Osteoblast (primary cell): Measurements from ENCODE around the gene LRMDA. TPM values are rescaled to one million over a fixed set of nuclear protein-coding genes. Genes with fewer than 3 reads are reported as not detected.

Source experiments
- DNase-seq: peaks from one replicate; pipeline ENCODE4 v3.0.0; 2011; ENCODE audit warnings: low spot score, mixed read lengths; ENCODE audit not compliant: insufficient read length; ENCODE audit errors: missing footprints
- H2AFZ ChIP-seq: 2 replicates; pipeline ENCODE4 v1.6.0; 2011; ENCODE audit warnings: mild to moderate bottlenecking, low read length
- H3K27ac ChIP-seq: 2 replicates; pipeline ENCODE4 v1.5.1; 2011; ENCODE audit warnings: mild to moderate bottlenecking, low read depth, low read length, moderate library complexity
- H3K27me3 ChIP-seq: 2 replicates; pipeline ENCODE4 v1.6.0; 2012; ENCODE audit warnings: mild to moderate bottlenecking, control low read depth, inconsistent platforms, low read length, moderate library complexity; ENCODE audit not compliant: insufficient read depth
- H3K36me3 ChIP-seq: 2 replicates; pipeline ENCODE4 v1.5.1; 2011; ENCODE audit warnings: mild to moderate bottlenecking, low read length, control low read depth, moderate library complexity; ENCODE audit not compliant: insufficient read depth
- H3K4me1 ChIP-seq: 2 replicates; pipeline ENCODE4 v1.5.1; 2011; ENCODE audit warnings: mild to moderate bottlenecking, low read length, control low read depth, moderate library complexity; ENCODE audit not compliant: insufficient read depth
- H3K4me2 ChIP-seq: 2 replicates; pipeline ENCODE4 v1.6.0; 2011; ENCODE audit warnings: mild to moderate bottlenecking, low read length; ENCODE audit not compliant: insufficient read depth
- H3K4me3 ChIP-seq: fragments of 200-600 bp; sonication (generic); 3 replicates; pipeline ENCODE4 v1.5.1; 2012; ENCODE audit warnings: mild to moderate bottlenecking, low read length, inconsistent platforms; ENCODE audit not compliant: insufficient read depth
- H3K79me2 ChIP-seq: 2 replicates; pipeline ENCODE4 v1.6.0; 2012; ENCODE audit warnings: mild to moderate bottlenecking, low read length, control low read depth, inconsistent platforms; ENCODE audit not compliant: insufficient read depth
- H3K9me3 ChIP-seq: 2 replicates; pipeline ENCODE4 v1.5.1; 2011; ENCODE audit warnings: low read depth, low read length, control low read depth
- H4K20me1 ChIP-seq: 2 replicates; pipeline ENCODE4 v1.6.0; 2012; ENCODE audit warnings: mild to moderate bottlenecking, low read length, control low read depth; ENCODE audit not compliant: insufficient read depth
- CTCF ChIP-seq: IDR thresholded peaks from 2 replicates; pipeline ENCODE4 v1.5.1; 2011; ENCODE audit warnings: mild to moderate bottlenecking, low read depth, low read length, moderate library complexity; ENCODE audit errors: extremely low read depth
- total RNA-seq: library from RNA; depleted of rRNA; stranded (reverse); fragments of >200 nt; gene quantifications from 2 replicates; pipeline ENCODE4 v1.2.3, GENCODE V29; 2012

Gene LRMDA
- total RNA-seq, 1 donor, result 18.5 TPM

GRCh38 chr10:75994357-75995040 is 563.1 kb downstream of the LRMDA start:
- Histone ChIP-seq H3K36me3 (no peaks in the 10 kb centered on the region), H3K79me2 (no peaks in the 10 kb centered on the region), H3K4me1 (no peaks in the 10 kb centered on the region), H4K20me1 (no peaks in the 10 kb centered on the region), H3K9me3 (no peaks in the 10 kb centered on the region), H3K4me3 (no peak overlapping the region), H3K4me2 (no peak overlapping the region), H3K27me3 (peaks cover 9% of the 10 kb centered on the region), H2AFZ (no peak overlapping the region), H3K27ac (no peak overlapping the region)
- DNase-seq, result no peak
- TF ChIP-seq CTCF, result no peak

GRCh38 chr10:75995041-75995430 is 563.6 kb downstream of the LRMDA start:
- no peak overlapping the region for H3K4me2 ChIP-seq
- H3K36me3 ChIP-seq, result no peaks in the 10 kb centered on the region
- no peaks in the 10 kb centered on the region for H3K79me2 ChIP-seq
- no peak overlapping the region for H3K4me3 ChIP-seq
- H3K4me1 ChIP-seq, result no peaks in the 10 kb centered on the region
- DNase-seq, result no peak
- no peak for TF ChIP-seq CTCF
- no peaks in the 10 kb centered on the region for H4K20me1 ChIP-seq
- H2AFZ ChIP-seq, result no peak overlapping the region
- H3K27me3 ChIP-seq, result peaks cover 9% of the 10 kb centered on the region
- no peaks in the 10 kb centered on the region for H3K9me3 ChIP-seq
- no peak overlapping the region for H3K27ac ChIP-seq

GRCh38 chr10:75995720-75996119 is 564.3 kb downstream of the LRMDA start:
- no peak for TF ChIP-seq CTCF
- Histone ChIP-seq H3K9me3 (no peaks in the 10 kb centered on the region), H3K27ac (no peak overlapping the region), H3K27me3 (peaks cover 9% of the 10 kb centered on the region), H3K4me1 (no peaks in the 10 kb centered on the region), H3K4me3 (no peak overlapping the region), H2AFZ (no peak overlapping the region), H3K4me2 (no peak overlapping the region), H3K36me3 (no peaks in the 10 kb centered on the region), H4K20me1 (no peaks in the 10 kb centered on the region), H3K79me2 (no peaks in the 10 kb centered on the region)
- DNase-seq, result no peak

- Histone ChIP-seq H4K20me1 (no peaks in the 10 kb centered on the region), H2AFZ (no peak overlapping the region)
- TF ChIP-seq CTCF, result no peak
Measured at GRCh38 chr10:75999001-75999400, 567.6 kb downstream of the LRMDA start.

More at GRCh38 chr10:75999001-75999400, 567.6 kb downstream of the LRMDA start:
- Histone ChIP-seq H3K27me3 (peaks cover 9% of the 10 kb centered on the region), H3K4me2 (no peak overlapping the region), H3K4me3 (no peak overlapping the region), H3K79me2 (no peaks in the 10 kb centered on the region), H3K36me3 (no peaks in the 10 kb centered on the region), H3K4me1 (no peaks in the 10 kb centered on the region), H3K9me3 (no peaks in the 10 kb centered on the region), H3K27ac (no peak overlapping the region)
- no peak for DNase-seq
